Rectal smooth muscle tissue (tissue), 1 donor: Measurements from ENCODE around the gene RBKS.

Experiments
- H3K27ac ChIP-seq: one replicate; pipeline ENCODE4 v1.7.0; 2013; ENCODE audit warnings: low read depth, low read length, inconsistent platforms
- H3K27me3 ChIP-seq: one replicate; pipeline ENCODE4 v1.7.0; 2013; ENCODE audit warnings: low read length; ENCODE audit not compliant: control insufficient read depth, insufficient read depth
- H3K36me3 ChIP-seq: one replicate; pipeline ENCODE4 v1.7.0; 2013; ENCODE audit warnings: low read length; ENCODE audit not compliant: control insufficient read depth, insufficient read depth
- H3K4me1 ChIP-seq: one replicate; pipeline ENCODE4 v1.7.0; 2013; ENCODE audit warnings: low read length; ENCODE audit not compliant: control insufficient read depth, insufficient read depth
- H3K4me3 ChIP-seq: one replicate; pipeline ENCODE4 v1.7.0; 2013; ENCODE audit warnings: low read length
- H3K9ac ChIP-seq: one replicate; pipeline ENCODE4 v1.7.0; 2013; ENCODE audit warnings: low read length

RBKS gene

DNA sequence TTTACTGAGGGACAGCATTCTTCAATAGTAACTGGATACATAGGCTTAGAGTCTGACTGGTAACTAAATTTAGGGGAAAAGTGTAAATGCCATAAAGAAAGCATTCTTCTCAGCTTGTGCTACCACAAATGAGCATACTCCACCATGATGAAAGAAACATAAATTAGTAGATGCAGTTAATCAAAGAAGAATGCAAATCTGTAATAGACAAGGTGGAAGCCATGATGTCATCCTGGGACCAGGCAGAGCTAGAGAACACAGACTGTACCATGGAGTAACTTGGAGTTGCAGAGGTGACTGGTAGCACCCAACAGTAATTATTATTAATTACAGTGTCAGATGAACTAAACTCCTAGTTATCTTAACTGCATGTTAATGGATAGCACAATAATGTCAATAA is 51.7 kb downstream of the RBKS start:
- H3K27me3 ChIP-seq: no peaks in the 10 kb centered on the region
- H3K9ac ChIP-seq: no peak overlapping the region
- H3K4me1 ChIP-seq: no peaks in the 10 kb centered on the region
- H3K27ac ChIP-seq: no peak overlapping the region
- H3K4me3 ChIP-seq: no peak overlapping the region
- no peaks in the 10 kb centered on the region for H3K36me3 ChIP-seq

DNA sequence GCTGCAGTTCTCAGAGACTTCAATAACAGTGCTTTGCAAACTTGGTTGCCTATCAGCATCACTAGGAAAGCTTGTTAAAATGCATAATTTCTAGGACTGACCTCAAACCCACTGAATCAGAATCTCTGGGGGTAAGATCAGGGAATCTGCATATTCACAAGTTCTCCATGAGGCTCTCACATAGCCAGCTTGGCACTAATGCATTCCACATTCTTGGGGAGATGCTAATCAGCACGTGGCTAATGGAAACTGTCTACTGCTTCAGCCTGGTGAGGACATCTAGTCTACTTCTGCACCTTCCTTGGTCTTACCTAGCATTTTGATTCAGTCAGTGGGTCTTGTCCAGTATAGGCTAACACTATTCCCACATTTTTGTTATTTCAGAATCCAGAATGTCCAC is 56.3 kb downstream of the RBKS start:
- no peak overlapping the region for H3K9ac ChIP-seq
- H3K4me1 ChIP-seq: no peaks in the 10 kb centered on the region
- no peaks in the 10 kb centered on the region for H3K36me3 ChIP-seq
- H3K4me3 ChIP-seq: no peak overlapping the region
- no peak overlapping the region for H3K27ac ChIP-seq
- no peaks in the 10 kb centered on the region for H3K27me3 ChIP-seq

DNA sequence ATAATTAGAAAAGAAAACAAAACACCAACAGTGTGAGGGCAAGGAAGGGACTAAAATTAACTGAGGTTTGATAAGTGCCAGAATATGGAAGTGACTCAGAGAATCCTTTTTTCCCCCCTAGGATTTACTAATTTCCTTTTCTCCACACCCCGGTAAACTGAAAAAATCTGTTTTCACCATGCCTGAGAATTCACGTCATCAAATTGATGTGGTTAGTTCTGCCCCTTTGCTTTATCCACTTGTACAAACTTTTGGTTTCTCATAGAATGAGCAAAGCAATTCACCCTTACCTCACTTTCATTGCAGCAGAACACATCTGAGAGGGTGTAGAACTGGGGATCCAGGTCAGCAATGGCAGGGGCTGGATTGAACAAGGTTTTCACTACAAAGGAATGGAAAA is 57.8 kb downstream of the RBKS start:
- H3K4me1 ChIP-seq: no peaks in the 10 kb centered on the region
- no peaks in the 10 kb centered on the region for H3K27me3 ChIP-seq
- no peak overlapping the region for H3K9ac ChIP-seq
- H3K27ac ChIP-seq: no peak overlapping the region
- no peak overlapping the region for H3K4me3 ChIP-seq
- H3K36me3 ChIP-seq: no peaks in the 10 kb centered on the region

DNA sequence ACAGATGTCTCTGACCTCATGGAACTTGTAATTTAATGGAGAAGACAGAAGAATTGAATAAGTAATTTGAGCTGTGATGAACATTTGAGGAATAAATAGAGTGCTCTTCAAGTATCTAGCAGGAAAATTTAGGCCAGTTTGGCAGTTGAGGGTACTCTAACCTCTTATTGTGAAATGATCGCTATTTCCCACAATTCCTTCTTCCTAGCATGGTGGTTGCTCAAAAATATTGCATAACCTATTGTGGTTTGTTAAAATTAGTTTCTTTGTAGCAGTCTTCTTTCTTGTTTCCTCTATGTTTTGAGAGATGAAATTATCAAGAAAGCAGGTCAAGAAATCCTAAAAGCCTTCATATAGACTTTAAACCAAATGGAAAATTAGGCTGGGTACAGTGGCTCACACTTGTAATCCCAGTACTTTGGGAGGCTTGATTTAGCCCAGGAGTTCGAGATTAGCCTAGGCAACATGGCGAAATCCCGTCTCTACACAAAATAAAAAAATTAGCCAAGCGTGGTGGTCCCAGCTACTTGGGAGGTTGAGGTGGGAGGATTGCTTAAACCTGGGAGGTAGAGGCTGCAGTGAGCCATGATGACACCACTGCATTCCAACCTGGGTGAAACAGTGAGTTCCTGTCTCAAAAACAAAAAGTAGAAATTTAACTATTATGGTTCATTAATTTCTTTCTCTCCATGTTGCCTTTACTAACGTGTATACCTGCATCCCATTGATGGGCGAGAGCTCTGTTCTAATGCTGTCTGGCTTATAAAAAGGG is 58.7 kb downstream of the RBKS start:
- no peaks in the 10 kb centered on the region for H3K36me3 ChIP-seq
- no peak overlapping the region for H3K4me3 ChIP-seq
- H3K27me3 ChIP-seq: no peaks in the 10 kb centered on the region
- H3K4me1 ChIP-seq: no peaks in the 10 kb centered on the region
- no peak overlapping the region for H3K9ac ChIP-seq
- H3K27ac ChIP-seq: no peak overlapping the region

DNA sequence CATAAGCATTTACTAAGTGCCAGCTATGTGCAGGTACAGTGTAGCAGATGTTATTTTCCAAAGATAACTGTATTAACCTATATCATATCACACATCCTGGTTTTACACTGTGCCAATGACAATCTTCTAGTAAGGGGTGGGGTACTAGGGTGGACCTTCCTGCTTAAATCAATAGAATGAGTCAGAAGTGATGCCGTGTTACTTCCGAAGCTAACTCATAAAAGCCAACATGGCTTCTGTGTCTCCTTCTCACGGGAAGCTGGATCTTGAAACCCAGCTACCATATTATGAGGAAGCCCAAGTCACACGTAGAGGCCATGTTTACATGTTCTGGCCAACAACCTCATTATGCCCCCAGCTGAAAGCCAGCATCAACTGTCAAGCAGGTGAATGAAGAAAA is 59.5 kb downstream of the RBKS start:
- no peak overlapping the region for H3K4me3 ChIP-seq

DNA sequence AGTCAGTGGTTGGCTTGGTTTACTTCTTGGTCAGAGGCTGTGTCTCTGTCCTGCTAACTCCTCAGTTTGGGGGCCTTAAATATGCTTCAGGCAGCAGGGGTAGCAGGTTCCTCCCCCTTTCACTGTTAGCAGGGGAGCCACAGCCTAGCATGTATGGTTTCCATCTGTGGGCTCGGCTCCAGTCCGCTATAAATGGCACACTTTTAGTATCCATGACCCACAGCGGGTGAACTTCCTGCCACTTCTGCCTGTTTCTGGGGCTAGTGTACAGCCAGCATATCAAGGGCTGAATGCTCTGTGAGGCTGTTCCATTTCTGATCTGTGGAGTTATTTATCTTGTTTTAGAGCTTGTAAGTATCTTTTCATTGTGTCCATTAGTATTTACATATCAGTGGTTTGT is 60.4 kb downstream of the RBKS start:
- H3K27ac ChIP-seq: no peak overlapping the region
- H3K9ac ChIP-seq: no peak overlapping the region
- no peak overlapping the region for H3K4me3 ChIP-seq
- no peaks in the 10 kb centered on the region for H3K27me3 ChIP-seq
- no peaks in the 10 kb centered on the region for H3K36me3 ChIP-seq
- no peaks in the 10 kb centered on the region for H3K4me1 ChIP-seq

More for the DNA sequence above, 59.5 kb downstream of the RBKS start:
- no peak overlapping the region for H3K27ac ChIP-seq
- no peaks in the 10 kb centered on the region for H3K27me3 ChIP-seq
- H3K9ac ChIP-seq: no peak overlapping the region
- no peaks in the 10 kb centered on the region for H3K4me1 ChIP-seq
- H3K36me3 ChIP-seq: no peaks in the 10 kb centered on the region

DNA sequence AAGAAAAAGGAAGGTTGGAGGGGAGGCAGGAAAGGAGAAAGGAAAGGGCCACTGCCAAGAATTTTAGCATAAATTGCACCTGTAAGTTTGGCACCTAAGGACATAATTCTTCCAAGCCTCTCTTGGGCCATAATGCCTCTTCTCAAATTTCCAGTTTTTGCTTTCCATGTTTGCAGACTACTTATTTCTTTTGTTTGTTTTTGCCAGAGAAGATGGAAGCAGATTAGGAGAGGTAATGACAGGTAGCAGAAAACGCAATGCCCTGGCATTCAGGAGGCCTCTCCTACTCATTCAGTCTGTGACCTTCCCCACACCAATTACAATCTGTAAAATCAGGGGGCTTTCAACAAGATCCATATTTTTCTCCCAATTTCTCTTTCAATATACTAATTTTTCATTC is 61.9 kb downstream of the RBKS start:
- Histone ChIP-seq H3K4me1 (no peaks in the 10 kb centered on the region), H3K27ac (no peak overlapping the region), H3K4me3 (no peak overlapping the region), H3K9ac (no peak overlapping the region), H3K36me3 (no peaks in the 10 kb centered on the region), H3K27me3 (no peaks in the 10 kb centered on the region)

DNA sequence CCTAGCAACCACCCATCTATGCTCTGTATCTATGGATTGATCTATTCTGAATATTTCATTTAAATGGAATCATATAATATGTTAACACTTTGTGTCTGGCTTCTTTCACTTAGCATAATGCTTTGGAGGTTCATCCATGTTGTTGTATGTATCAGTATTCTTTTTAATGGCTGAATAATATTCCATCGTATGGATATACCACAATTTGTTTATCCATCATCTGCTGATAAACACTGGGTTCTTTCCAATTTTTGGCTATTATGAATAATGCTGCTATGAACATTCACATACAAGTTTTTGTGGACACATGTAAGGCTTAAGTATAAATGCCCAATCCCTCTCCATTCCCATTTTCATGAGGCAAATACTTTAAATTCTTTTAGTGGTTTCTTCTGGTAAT is 65.8 kb downstream of the RBKS start:
- peaks cover 3% of the 10 kb centered on the region for H3K4me1 ChIP-seq
- H3K27ac ChIP-seq: no peak overlapping the region
- no peaks in the 10 kb centered on the region for H3K36me3 ChIP-seq
- H3K9ac ChIP-seq: no peak overlapping the region
- no peaks in the 10 kb centered on the region for H3K27me3 ChIP-seq
- no peak overlapping the region for H3K4me3 ChIP-seq

DNA sequence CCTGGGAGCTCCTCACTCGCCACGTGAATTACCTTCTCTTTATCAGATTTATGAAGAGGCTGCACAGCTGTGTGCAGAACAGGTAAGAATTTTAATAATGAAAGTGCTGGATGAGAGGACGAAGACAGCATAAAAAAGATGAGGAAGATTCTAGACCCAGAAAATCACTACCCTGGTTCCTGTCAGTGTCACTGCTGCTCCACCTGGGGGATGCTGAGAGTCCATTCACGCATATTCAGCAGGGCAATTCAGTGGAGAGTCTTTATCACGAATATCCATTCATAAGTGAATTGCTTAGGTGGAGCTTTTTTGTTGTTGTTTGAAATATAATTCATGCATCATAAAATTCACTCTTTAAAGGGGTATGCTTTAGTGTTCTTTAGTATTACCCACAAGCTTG is 66.6 kb downstream of the RBKS start:
- Histone ChIP-seq H3K4me1 (peaks cover 3% of the 10 kb centered on the region), H3K9ac (no peak overlapping the region), H3K4me3 (no peak overlapping the region), H3K27me3 (no peaks in the 10 kb centered on the region), H3K27ac (no peak overlapping the region), H3K36me3 (no peaks in the 10 kb centered on the region)

DNA sequence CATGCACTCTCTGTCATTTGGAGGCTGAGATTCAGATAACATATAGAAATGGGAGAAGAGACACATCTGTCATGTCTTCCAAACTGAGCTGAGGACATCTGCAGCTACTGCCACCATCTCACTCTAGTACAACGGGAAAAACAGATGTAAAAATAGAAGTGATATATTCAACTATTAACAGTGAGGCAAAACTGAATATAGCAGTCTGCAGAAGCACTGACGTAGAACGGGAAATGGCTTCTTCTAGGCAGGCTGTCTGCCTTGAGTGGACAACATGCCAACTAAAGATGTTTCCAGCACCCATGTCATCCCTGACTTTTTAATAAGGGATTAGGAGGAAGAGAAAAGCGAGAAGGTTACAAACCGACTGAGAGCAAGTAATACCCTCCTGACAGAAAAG is 67.1 kb downstream of the RBKS start:
- no peak overlapping the region for H3K27ac ChIP-seq
- H3K4me3 ChIP-seq: no peak overlapping the region
- H3K27me3 ChIP-seq: no peaks in the 10 kb centered on the region
- H3K4me1 ChIP-seq: peaks cover 3% of the 10 kb centered on the region
- no peaks in the 10 kb centered on the region for H3K36me3 ChIP-seq
- no peak overlapping the region for H3K9ac ChIP-seq

DNA sequence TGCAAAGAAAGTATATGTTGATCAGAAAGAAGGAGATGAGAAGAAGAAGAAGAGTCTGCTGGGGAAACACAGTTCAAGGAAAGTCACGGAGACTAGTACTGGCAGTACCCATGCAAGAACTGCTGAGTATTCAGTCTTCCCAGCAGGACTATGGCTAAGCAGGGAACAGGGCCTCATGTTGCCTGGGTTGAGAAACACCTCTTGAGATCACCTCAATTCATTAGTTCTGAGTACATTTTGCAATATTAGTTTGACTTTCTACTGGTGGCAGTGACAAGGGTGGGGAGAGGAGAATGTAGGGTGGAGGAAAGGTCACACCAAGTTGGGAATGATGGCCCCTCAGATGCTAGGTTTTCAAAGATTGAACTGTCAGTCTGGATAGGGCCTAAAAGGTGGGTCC is 68.1 kb downstream of the RBKS start:
- no peak overlapping the region for H3K9ac ChIP-seq
- H3K27ac ChIP-seq: no peak overlapping the region
- no peaks in the 10 kb centered on the region for H3K27me3 ChIP-seq
- H3K36me3 ChIP-seq: no peaks in the 10 kb centered on the region
- H3K4me3 ChIP-seq: no peak overlapping the region
- H3K4me1 ChIP-seq: peaks cover 3% of the 10 kb centered on the region

DNA sequence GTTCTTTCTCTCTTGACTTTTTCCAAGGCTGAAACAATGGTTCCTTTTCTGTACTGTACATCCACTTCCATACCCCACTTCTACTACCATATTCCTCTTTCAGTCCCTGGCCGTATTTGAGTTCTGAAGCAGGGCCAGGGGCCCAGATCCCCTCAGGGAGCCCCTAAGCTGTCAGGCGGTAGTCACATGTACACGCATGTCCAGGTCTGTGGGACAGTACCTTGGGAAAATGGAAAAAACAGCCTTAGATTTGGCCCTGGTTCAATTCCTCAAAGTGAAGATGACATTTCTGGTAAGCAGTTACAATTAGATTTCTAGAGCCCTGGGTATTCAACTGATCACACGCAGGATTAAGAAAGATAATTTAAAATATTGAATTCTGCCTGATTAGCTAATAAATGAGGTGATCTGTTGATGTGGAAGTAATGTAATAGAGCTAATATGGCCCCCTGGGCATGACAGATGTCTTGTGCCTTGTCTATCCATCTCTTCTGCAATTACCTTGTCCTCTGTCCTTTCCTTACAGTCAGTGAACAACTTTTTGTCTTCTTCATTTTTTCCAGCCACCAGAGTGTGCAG is 74.2 kb downstream of the RBKS start:
- H3K27ac ChIP-seq: no peak overlapping the region
- H3K36me3 ChIP-seq: no peaks in the 10 kb centered on the region
- no peak overlapping the region for H3K4me3 ChIP-seq
- no peak overlapping the region for H3K9ac ChIP-seq
- H3K4me1 ChIP-seq: no peaks in the 10 kb centered on the region
- no peaks in the 10 kb centered on the region for H3K27me3 ChIP-seq

DNA sequence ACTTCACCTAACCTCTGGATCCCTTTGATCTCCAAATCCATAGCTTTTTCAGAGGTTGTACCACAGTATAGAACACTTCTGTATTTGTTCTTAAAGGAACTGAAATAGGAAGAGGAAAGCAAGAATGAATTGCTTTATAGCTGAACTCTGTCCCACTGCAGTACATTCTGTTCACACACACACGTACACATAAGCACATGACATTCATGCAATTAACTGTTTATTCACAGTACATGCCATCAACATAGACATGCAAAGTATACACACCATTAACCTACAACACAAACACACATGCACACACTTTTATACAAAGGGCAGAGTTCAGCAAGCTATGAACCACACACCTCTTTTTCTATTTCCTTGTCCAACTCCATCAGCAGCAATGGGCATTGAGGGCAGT is 75.4 kb downstream of the RBKS start:
- no peak overlapping the region for H3K27ac ChIP-seq
- no peak overlapping the region for H3K4me3 ChIP-seq

More for the DNA sequence above, 75.4 kb downstream of the RBKS start:
- Histone ChIP-seq H3K36me3 (no peaks in the 10 kb centered on the region), H3K9ac (no peak overlapping the region), H3K27me3 (no peaks in the 10 kb centered on the region), H3K4me1 (no peaks in the 10 kb centered on the region)
